HEK293T (cell line): ENCODE data around the gene CYP39A1.

ENCODE experiments used
- CTCF ChIA-PET: fragments of 350-600 bp; formaldehyde crosslinking; extraction: SDS; loops from one replicate; lab custom pipeline; 2021; ENCODE audit warnings: antibody characterized with exemption, inconsistent platforms; lab: Yijun Ruan, JAX
- POLR2A ChIA-PET: fragments of 350-600 bp; formaldehyde crosslinking; extraction: SDS; loops from one replicate; lab custom pipeline; 2020; ENCODE audit warnings: antibody characterized with exemption, inconsistent platforms; lab: Yijun Ruan, JAX
- DNase-seq: peaks from one replicate; pipeline ENCODE4 v3.0.0; 2012; ENCODE audit warnings: mixed read lengths; ENCODE audit errors: extremely low spot score
- ARNT ChIP-seq: fragments of 450-650 bp; IDR thresholded peaks from 2 replicates; pipeline ENCODE4 v1.6.1; 2017; ENCODE audit warnings: mild to moderate bottlenecking
- BHLHE40 ChIP-seq: fragments of 450-650 bp; IDR thresholded peaks from 2 replicates; pipeline ENCODE4 v1.6.1; 2016; ENCODE audit warnings: mild to moderate bottlenecking, moderate library complexity, borderline replicate concordance
- CTBP1 ChIP-seq: fragments of 450-650 bp; IDR thresholded peaks from 2 replicates; pipeline ENCODE4 v1.6.1; 2016; ENCODE audit warnings: borderline replicate concordance
- ELF4 ChIP-seq: fragments of 450-650 bp; IDR thresholded peaks from 2 replicates; pipeline ENCODE4 v1.6.1; 2017; ENCODE audit warnings: antibody characterized with exemption
- FOXA1 ChIP-seq: fragments of 450-650 bp; IDR thresholded peaks from 2 replicates; pipeline ENCODE4 v1.6.1; 2016; ENCODE audit warnings: mild to moderate bottlenecking
- FOXK2 ChIP-seq: fragments of 450-650 bp; IDR thresholded peaks from 2 replicates; pipeline ENCODE4 v1.6.1; 2016; ENCODE audit warnings: mild to moderate bottlenecking
- FOXM1 ChIP-seq: fragments of 450-650 bp; IDR thresholded peaks from 2 replicates; pipeline ENCODE4 v1.6.1; 2017; ENCODE audit warnings: mild to moderate bottlenecking, borderline replicate concordance
- HDGF ChIP-seq: fragments of 450-650 bp; IDR thresholded peaks from 2 replicates; pipeline ENCODE4 v1.6.1; 2017; ENCODE audit warnings: antibody characterized with exemption, borderline replicate concordance
- L3MBTL2 ChIP-seq: fragments of 450-650 bp; conservative IDR thresholded peaks from 2 replicates; pipeline ENCODE4 v1.6.1; 2016; ENCODE audit warnings: mild to moderate bottlenecking
- LEF1 ChIP-seq: fragments of 450-650 bp; IDR thresholded peaks from 2 replicates; pipeline ENCODE4 v1.6.1; 2017; ENCODE audit warnings: mild to moderate bottlenecking, borderline replicate concordance
- NFRKB ChIP-seq: fragments of 450-650 bp; IDR thresholded peaks from 2 replicates; pipeline ENCODE4 v1.6.1; 2016; ENCODE audit warnings: mild to moderate bottlenecking, moderate library complexity
- SP1 ChIP-seq: fragments of 450-650 bp; IDR thresholded peaks from 2 replicates; pipeline ENCODE4 v1.6.1; 2017
- SUZ12 ChIP-seq: fragments of 450-650 bp; IDR thresholded peaks from 2 replicates; pipeline ENCODE4 v1.6.1; 2016; ENCODE audit warnings: mild to moderate bottlenecking
- TARDBP ChIP-seq: fragments of 450-650 bp; IDR thresholded peaks from 2 replicates; pipeline ENCODE4 v1.6.1; 2016
- ZNF384 ChIP-seq: fragments of 450-650 bp; IDR thresholded peaks from 2 replicates; pipeline ENCODE4 v1.6.1; 2016
- TF ChIP-seq, protein P1 (sequence below): fragments of 450-650 bp; IDR thresholded peaks from 2 replicates; pipeline ENCODE4 v1.6.1; 2016

CYP39A1 gene

DNA sequence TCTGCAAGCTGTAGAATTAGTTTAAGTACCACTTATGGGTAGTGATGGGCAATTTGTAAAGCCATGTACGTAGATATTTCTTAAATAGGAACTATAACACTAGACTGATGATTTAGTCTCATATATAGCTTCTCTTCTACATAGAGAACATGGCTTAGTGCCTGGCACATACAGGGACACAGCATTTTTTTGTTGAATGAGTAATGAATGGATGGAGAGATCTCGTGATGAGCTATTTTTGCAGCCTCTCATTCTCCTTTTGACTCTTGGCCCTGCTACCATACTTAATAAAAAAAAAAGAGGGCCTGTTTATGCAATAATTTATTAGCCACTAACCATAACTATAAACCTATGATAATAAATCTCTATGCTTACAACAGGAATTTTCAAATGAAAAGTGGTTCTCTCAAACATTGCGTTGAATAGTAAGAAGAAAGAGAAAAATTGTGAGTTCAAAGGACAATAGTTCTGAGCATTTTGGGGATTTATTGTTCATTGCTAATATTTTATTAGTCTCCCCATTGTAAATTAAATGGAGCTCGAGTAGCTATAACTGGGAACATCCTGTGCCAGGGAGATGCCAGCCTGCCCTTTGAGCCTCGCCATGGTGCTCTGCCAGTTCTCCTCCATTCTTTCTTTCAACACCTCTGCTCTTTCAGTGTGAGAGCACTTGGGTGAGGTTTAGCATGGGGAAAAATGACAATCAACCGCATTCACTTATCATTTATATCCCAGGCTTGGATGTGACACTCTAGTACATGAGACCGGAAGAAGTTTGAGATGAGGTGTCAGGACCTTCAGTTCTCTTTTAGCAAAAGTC, 146.7 kb downstream of the CYP39A1 start:
- no peak for DNase-seq
- CTCF ChIA-PET, result no interaction called here
- POLR2A ChIA-PET, result no interaction called here
- TF ChIP-seq ELF4 (no peak), ZNF384 (no peak), NFRKB (no peak), HDGF (no peak), LEF1 (no peak), TARDBP (no peak), L3MBTL2 (no peak)
- TF ChIP-seq, protein P1, sequence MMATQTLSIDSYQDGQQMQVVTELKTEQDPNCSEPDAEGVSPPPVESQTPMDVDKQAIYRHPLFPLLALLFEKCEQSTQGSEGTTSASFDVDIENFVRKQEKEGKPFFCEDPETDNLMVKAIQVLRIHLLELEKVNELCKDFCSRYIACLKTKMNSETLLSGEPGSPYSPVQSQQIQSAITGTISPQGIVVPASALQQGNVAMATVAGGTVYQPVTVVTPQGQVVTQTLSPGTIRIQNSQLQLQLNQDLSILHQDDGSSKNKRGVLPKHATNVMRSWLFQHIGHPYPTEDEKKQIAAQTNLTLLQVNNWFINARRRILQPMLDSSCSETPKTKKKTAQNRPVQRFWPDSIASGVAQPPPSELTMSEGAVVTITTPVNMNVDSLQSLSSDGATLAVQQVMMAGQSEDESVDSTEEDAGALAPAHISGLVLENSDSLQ, result no peak

DNA sequence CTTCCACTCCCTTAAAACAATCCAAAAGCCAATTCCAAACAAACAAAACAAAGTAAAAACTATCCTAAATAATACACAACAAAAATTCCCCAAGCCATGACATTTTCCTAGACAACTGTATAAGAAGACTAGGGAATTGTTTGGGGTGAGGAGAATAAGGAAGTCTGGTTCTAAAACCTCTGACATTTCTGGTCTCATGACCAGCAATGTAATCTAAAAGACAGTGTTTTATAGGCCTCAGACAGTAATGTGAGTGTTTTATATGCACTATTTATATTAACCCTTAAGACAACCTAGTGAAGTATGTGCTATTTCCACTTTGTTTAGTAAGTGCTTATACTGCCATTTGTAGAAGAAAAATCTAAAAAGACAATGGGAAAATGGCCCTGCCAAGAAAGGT, 148.4 kb downstream of the CYP39A1 start:
- ChIA-PET CTCF (no interaction called here), POLR2A (no interaction called here)
- DNase-seq, result no peak
- TF ChIP-seq, protein P1, result no peak
- TF ChIP-seq SP1 (no peak), FOXA1 (no peak), HDGF (no peak), ELF4 (no peak), NFRKB (no peak), TARDBP (no peak), SUZ12 (no peak), FOXM1 (no peak), ZNF384 (no peak), ARNT (no peak), FOXK2 (no peak), BHLHE40 (no peak), CTBP1 (no peak), LEF1 (no peak), L3MBTL2 (no peak)

DNA sequence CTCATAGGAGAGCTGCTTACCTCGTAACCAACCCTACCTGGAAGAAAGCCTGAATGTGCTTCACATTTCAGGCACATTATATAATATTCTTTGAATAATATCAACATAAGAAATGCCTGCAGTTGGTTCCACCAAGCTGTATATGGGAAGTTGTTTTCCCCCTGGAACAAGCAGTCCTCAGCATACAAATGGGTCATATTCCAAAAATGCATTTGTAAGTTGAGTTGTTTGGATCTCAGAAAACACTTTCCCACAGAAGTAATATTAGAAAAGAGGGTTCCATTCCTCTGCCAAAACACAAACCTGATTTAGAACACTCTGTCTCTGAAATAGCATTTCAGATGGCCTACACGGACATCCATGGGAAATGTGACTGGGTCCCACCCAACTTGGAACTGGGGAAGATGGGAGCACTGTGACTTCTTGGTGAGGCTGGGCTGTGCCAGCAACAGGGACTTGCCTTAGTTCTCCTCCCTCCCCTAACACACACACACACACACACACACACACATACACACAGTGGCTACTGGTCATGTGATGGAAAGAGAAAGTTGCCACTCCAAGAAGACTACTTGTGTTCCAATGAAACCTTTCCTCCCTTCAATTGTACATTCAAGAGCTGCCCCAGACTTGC, 150.0 kb downstream of the CYP39A1 start:
- CTCF ChIA-PET, result no interaction called here
- POLR2A ChIA-PET, result no interaction called here
- TF ChIP-seq NFRKB (no peak), TARDBP (no peak), LEF1 (no peak), L3MBTL2 (no peak), ARNT (no peak), FOXA1 (no peak), BHLHE40 (no peak), SUZ12 (no peak), CTBP1 (no peak), HDGF (no peak), SP1 (no peak), ZNF384 (no peak), FOXK2 (no peak), FOXM1 (no peak)
- TF ChIP-seq, protein P1, result no peak
- no peak for DNase-seq

DNA sequence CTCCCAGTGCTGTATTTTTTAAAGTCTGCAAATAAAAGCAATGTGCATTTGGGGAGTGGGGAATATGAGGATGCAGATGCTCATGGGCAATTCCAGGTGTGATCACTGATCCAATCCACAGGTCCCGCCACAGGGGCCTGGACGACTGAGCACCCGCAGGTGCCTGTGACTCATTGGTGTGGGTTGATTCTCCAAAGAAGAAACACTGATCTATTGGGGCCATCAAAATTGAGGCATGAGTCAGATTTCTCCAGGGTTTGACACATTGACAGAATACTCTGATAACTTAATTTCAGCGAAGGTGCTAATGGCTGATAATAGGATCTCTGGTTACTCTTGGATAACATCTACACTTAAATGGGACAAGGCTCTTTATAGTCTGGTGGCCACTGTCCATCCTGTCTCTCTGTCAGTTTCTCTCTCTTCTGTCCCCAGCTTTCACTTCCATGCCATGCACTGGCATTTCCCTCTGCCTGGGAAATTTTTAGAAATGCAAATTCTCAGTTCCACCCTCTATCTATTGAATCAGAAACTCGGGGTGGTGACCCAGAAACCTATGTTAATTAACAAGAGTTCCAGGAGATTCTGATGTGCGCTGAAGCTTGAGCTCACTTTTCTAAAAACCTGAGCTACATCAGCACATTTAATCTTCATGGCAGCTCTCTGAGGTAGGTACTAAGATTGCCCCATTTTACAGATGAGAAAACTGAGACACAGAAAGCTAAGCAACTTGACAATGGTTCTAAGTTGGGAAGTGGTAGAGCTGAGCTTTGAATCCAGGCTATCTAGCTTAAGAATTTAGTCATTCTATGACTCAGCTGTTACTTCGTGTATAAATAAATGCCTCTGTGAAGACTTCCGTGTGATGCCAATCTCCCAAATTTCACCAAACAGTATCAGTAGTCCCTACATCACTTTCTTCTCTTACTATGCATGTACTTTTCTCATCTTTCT, 151.2 kb downstream of the CYP39A1 start:
- CTCF ChIA-PET, result no interaction called here
- POLR2A ChIA-PET, result no interaction called here
- no peak for DNase-seq
- TF ChIP-seq, protein P1, result no peak
- TF ChIP-seq ELF4 (no peak), NFRKB (no peak), ARNT (no peak), BHLHE40 (no peak), LEF1 (no peak), ZNF384 (no peak), FOXA1 (no peak), FOXM1 (no peak), CTBP1 (no peak), HDGF (no peak), SUZ12 (no peak), SP1 (no peak), FOXK2 (no peak)
